BJ (cell line): ENCODE measurements around the gene GDF11. TPM values are rescaled to one million over a fixed set of nuclear protein-coding genes. Genes with fewer than 3 reads are reported as not detected.
A peak's percentile ranks its signal among the peaks of the same experiment; 100 is the strongest.

Source experiments
- CTCF ChIA-PET: fragments of 350-600 bp; formaldehyde crosslinking; extraction: SDS; loops from one replicate; lab custom pipeline; 2021; ENCODE audit warnings: antibody characterized with exemption, inconsistent platforms; lab: Yijun Ruan, JAX
- POLR2A ChIA-PET: fragments of 300-600 bp; sonication (Branson Sonifier 250); formaldehyde crosslinking; extraction: SDS; loops from one replicate; lab custom pipeline; 2021; ENCODE audit warnings: antibody characterized with exemption; lab: Charles Lee
- DNase-seq: peaks from one replicate; pipeline ENCODE4 v3.0.0-alpha.2; 2011; ENCODE audit warnings: low read depth
- H3K27me3 ChIP-seq: 2 replicates; pipeline ENCODE4 v1.6.0; 2011; ENCODE audit warnings: low read length; ENCODE audit not compliant: control insufficient read depth, insufficient read depth
- H3K36me3 ChIP-seq: 2 replicates; pipeline ENCODE4 v1.5.1; 2011; ENCODE audit warnings: low read length; ENCODE audit not compliant: control insufficient read depth, insufficient read depth
- H3K4me3 ChIP-seq: 2 replicates; pipeline ENCODE4 v1.5.1; 2011; ENCODE audit warnings: low read depth, mild to moderate bottlenecking, control low read depth, low read length
- polyA plus RNA-seq: library from polyadenylated mRNA; depleted of rRNA; stranded (reverse); fragments of >200 nt; gene quantifications from 2 replicates; pipeline ENCODE4 v1.2.3, GENCODE V29; 2011
- TF ChIP-seq, protein P1 (sequence below): IDR thresholded peaks from 2 replicates; pipeline ENCODE4 v1.5.1; 2011; ENCODE audit warnings: low read depth, mild to moderate bottlenecking, control low read depth, inconsistent platforms, low read length, moderate library complexity; ENCODE audit not compliant: insufficient read depth

The GDF11 gene
- polyA plus RNA-seq, 1 experiment: 3.8 TPM

DNA sequence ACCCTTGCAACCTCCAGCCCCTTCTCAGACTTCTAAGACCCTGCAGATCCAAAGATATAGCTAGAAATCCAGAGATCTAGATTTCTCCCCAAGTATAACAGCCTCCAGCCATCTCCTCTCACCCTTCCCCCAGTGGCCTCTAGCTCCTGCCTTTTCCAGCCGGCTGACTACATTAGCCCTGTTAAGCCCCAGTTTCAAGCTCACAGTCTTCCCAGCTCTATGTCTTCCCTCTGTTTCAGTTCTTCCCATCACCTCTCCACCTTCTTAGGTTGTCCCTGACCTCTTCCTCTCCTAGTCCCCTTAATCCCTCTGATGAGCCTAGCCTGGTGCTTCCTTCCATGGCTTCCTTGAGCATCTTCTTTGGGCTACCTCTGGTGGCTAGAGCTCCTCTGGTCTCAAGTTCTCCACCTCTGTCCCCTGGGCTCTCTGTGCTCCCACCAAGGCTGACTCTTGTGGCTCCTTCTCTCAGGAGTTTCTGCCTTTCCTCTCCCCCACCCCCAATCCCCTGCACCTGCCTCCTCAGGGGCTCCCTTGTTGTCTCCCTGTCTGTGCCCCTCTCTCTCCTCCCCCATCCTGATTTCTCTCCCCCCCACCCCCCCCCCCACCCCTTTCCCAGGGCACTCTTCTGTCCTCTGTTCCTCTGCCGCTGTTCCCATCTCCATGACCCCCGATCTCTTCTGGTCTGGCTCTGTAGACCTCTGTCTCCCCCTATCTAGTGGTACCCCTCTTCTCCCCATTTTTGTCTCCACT is 816 bp upstream of the GDF11 start:
- ChIA-PET CTCF (interaction anchor here (0.8 to 10.9 kb wide), 4 partner anchors 191 to 481 kb away, joined by 3 to 86 read pairs (median 4); partner anchors contain the start of genes DGKA and SUOX), POLR2A (interaction anchor here (0.6 kb wide), 1 partner anchor 243 kb away, joined by 5 read pairs; no protein-coding TSS in a partner anchor)
- DNase-seq: no peak
- TF ChIP-seq, protein P1, sequence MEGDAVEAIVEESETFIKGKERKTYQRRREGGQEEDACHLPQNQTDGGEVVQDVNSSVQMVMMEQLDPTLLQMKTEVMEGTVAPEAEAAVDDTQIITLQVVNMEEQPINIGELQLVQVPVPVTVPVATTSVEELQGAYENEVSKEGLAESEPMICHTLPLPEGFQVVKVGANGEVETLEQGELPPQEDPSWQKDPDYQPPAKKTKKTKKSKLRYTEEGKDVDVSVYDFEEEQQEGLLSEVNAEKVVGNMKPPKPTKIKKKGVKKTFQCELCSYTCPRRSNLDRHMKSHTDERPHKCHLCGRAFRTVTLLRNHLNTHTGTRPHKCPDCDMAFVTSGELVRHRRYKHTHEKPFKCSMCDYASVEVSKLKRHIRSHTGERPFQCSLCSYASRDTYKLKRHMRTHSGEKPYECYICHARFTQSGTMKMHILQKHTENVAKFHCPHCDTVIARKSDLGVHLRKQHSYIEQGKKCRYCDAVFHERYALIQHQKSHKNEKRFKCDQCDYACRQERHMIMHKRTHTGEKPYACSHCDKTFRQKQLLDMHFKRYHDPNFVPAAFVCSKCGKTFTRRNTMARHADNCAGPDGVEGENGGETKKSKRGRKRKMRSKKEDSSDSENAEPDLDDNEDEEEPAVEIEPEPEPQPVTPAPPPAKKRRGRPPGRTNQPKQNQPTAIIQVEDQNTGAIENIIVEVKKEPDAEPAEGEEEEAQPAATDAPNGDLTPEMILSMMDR: no peak
- H3K4me3 ChIP-seq: peak overlapping the region; percentile 54
- no peaks in the 10 kb centered on the region for H3K36me3 ChIP-seq
- no peaks in the 10 kb centered on the region for H3K27me3 ChIP-seq

DNA sequence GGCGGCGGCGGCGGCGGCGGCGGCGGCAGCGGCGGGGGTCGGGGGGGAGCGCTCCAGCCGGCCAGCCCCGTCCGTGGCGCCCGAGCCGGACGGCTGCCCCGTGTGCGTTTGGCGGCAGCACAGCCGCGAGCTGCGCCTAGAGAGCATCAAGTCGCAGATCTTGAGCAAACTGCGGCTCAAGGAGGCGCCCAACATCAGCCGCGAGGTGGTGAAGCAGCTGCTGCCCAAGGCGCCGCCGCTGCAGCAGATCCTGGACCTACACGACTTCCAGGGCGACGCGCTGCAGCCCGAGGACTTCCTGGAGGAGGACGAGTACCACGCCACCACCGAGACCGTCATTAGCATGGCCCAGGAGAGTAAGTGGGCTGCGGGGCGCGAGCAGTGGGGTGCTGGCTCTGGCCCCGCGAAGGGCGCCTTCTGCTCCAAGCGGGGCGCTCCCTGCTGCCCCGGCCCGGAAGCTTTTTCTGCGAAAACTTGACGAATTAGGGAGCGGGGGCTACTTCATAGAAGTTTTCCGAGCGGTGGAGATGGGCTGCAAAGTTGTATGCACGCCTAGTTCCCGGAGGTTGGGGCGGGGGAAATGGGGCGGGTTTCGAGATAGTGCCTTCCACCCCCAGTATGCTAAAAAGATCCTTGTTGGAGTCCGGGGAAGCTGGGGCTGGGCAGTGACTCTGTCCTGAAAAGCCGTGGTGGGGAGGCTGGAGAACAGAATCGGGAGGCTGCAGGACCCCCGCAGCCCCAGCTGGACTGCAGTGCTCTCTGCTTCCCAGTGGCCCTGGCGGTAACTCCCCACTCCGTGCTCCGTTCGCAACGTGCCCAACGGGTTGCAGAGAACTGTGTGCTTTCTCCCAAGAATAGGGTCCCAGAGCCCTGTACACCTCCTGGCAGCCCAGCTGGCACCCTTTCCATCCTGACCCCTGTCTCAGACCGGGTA is 751 bp downstream of the GDF11 start:
- Histone ChIP-seq H3K36me3 (no peaks in the 10 kb centered on the region), H3K4me3 (peak overlapping the region; percentile 54), H3K27me3 (no peaks in the 10 kb centered on the region)
- no peak for DNase-seq
- CTCF ChIA-PET: interaction anchor here (0.8 to 10.9 kb wide), 11 partner anchors 8 to 254 kb away, joined by 3 to 86 read pairs (median 4); partner anchors contain the start of genes DGKA, DNAJC14, PYM1 and RAB5B
- POLR2A ChIA-PET: interaction anchor here (0.5 kb wide), 1 partner anchor 218 kb away, joined by 4 read pairs; no protein-coding TSS in a partner anchor
- TF ChIP-seq, protein P1: no peak; the same call in 1 of the 2 replicates

DNA sequence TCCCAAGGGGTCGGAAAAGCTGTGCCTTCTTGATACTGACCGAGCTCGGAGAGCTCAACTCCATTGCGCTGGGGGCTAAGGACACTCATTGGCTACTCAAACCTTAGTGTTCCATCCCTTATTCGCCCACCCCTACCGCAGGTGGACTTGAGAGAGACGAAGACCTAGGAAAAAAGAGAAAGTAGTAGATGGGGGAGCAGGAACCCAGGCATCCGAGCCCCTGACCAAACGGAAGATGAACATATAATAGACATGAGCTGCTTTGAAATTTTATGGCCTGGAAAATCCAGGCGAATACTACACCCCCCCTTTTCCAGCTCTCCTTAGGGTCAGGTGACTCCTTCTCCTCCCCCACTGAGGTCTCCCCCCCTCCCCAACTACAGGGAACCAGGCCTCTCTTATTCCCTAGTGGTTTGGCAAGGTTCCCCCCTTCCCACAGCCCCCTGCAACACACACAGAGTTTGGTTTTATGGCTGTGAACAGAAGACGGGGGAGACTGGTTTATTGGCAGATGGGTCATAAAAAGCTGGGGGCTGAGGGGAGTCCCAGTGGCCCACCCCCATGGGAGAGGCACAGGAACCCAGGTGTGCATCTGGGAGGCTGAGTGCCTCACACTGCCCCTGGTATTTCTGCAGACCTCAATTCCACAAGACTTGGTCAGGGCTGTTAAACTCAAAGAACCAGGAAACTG is 1.6 kb downstream of the GDF11 start:
- Histone ChIP-seq H3K4me3 (peak overlapping the region; percentile 54), H3K27me3 (no peaks in the 10 kb centered on the region), H3K36me3 (peaks cover under 1% of the 10 kb centered on the region; the same call in 1 of the 2 replicates)
- TF ChIP-seq, protein P1: no peak
- ChIA-PET POLR2A (interaction anchor here (0.5 kb wide), 1 partner anchor 217 kb away, joined by 4 read pairs; no protein-coding TSS in a partner anchor), CTCF (interaction anchor here (0.7 to 10.9 kb wide), 8 partner anchors 7 to 198 kb away, joined by 3 to 86 read pairs (median 4); partner anchors contain the start of genes DGKA, DNAJC14, PYM1 and SARNP)
- no peak for DNase-seq

DNA sequence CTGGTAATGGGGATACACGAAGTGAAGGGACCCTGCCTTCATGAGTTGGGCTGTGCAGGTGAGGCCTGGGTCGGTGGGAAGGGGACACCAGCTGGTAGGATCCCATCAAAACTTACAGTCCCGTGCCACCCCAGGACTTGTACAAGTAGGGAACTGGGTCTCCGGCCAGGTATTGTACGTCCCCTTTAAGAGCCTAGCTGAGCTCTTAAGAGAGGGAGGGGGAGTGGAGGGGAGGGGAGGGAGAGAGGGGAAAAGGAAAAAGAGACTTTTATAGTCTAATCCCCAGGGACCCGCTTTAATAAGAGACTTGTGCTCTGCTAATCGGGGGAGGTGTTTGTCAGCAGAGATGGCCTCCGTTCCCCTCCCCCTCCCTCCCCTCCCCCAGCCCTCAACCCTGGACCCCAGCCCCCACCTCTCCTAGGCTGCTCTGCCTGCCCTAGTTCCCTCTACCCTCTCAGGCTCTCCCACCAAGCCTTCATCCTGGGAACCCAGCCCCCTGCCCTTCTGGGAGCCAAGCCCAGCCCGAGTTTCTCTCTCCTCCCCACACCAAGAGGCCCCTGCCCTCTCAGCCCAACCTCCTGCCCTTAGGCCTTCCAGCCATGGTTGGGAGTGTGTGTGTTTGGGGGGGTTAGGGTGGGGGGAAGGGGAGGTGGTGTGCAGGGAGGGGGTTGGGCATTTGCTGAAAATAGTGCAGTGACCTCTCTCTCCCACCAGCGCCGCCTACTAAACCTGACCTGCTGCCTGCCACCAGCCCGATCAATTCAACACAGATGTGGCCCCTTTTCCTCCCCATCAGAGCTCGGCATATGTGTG is 2.6 kb downstream of the GDF11 start:
- no peak overlapping the region for H3K4me3 ChIP-seq
- no peak for DNase-seq
- TF ChIP-seq, protein P1: no peak
- ChIA-PET POLR2A (interaction anchor here (0.5 to 0.6 kb wide), 2 partner anchors 15 to 118 kb away, joined by 4 to 5 read pairs; no protein-coding TSS in a partner anchor), CTCF (interaction anchor here (0.8 to 1.7 kb wide), 6 partner anchors 8 to 195 kb away, joined by 3 to 7 read pairs (median 4); partner anchors contain the start of gene PYM1)
- H3K36me3 ChIP-seq: peaks cover 2% of the 10 kb centered on the region; the same call in 1 of the 2 replicates
- H3K27me3 ChIP-seq: no peaks in the 10 kb centered on the region
